Measurements from ENCODE around the gene FOXN3.

GRCh38 chr14:89399594-89400068 is 17.4 kb downstream of the FOXN3 start:
- TF ChIP-seq CTCF (IDR thresholded peaks at IDR 0.05) = no peak
- no peak for TF ChIP-seq REST (IDR thresholded peaks at IDR 0.05; ENCODE audit: insufficient read depth in 1 of 2, low read depth in 2 of 2, low read length in 1 of 2)
- TF ChIP-seq SIN3A (IDR thresholded peaks at IDR 0.05; ENCODE audit: borderline replicate concordance, insufficient read depth, low read depth, low read length) = no peak
- no peak for TF ChIP-seq POLR2AphosphoS5 (IDR thresholded peaks at IDR 0.05; ENCODE audit: low read depth, low read length)
